ENCODE data around the gene SHANK2.

The SHANK2 gene

DNA sequence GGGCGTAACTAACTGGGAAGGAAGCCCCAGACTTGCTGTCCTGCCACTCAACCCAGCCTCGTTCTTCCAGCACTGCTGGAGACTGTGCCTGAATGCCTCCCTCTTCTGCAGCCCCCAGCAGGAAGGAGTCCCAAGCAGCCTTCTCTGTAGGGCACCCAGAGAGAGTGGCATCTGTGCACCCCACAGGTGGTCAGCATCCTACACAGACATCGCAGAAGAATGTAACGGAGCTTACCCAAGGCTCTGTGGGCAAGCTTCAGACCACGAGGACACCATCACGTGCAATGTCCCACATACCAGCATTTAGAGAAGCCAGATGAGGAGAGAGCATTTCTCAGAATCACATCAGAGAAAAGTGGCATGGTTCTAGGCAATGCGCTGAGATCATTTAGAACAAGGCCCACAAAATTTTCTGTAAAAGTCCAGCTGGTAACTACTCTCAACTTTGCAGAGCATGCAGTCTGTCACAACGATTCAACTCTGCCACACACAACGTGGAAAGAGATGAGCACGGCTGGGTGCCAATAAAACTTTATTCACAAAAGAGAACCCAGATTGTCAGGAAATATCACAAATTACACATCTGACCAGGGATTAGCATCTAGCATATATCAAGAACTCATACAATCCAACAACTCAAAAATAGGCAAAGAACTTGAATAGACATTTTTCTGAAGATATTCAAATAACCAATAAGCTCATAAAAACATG lies 33.4 kb downstream of the SHANK2 start:
- DNase-seq: no peak

DNA sequence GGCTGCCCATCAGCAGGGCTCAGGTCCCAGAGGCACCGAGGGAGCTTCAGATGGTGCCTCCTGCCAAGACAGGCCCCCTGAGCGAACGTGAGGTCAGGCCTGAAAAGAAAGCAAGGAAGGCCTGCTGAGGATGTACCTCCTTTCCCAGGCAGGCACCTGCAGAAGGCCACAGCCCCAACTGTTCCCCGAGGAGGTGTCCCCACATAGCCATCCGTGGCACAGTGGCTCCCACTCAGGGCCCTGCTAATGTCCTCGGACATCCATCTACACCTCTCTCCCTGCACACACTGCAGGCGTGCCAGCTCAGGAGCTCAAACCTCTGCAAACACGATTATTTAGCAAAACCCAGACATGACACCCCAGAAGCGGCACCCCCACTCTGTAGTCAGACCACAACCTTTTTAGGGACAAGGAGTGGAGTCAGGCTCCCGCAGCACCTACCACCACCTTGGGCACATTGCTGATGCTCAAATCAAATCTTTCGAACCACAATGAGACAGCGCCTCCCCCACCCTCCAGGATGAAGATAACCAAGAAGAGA lies 36.9 kb downstream of the SHANK2 start:
- no peak for DNase-seq

GRCh38 chr11:71214553-71215424 lies 37.6 kb downstream of the SHANK2 start:
- DNase-seq: no peak

- no peak for DNase-seq
These were observed 38.5 kb downstream of the SHANK2 start for GRCh38 chr11:71213696-71214552.

DNA sequence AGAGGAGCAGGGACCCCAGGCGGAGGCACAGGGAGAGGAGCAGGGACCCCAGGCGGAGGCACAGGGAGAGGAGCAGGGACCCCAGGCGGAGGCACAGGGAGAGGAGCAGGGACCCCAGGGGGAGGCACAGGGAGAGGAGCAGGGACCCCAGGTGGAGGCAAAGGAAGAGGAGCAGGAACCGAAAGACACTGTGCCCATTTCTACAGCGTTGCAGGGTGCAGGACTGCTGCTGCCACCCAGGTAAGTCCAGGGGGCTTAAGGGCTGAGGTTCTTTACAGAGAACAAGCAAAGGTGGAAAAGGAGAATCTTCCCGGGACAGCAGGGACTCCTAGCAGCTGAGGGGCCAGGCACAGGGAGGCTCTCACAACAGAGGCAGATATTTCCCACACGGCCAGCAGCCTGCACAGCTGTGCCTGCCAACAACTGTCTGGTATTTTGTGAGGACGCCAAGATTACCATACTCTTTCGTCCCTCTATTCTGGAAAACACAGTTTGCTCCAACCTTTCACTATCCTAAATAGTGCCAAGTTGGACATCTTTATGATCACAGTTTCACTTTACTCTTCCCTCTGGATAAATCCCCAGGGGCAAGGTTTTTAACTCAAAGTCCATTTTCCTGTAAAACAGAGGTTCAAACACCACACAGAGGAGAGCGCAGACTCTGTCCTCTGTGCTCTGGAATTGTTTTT lies 39.4 kb downstream of the SHANK2 start:
- no peak for DNase-seq

DNA sequence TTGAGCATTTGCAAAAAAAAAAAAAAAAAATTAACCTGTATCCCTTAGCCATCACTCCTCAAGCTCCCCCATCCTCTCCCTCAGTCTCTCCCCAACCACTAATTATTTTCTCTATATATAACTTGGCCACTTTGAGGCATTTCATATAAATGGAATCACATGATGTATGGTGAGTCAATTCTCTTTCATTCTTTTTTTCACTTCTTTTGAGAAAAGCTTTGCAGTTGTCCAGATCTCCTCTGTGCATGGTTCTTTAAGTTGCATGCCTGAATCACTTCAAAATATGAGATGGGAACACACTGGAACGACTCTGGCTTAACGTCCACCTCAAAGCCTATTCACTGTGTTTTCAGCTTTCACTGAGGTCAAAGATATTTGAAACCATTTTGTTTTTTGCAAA lies 40.7 kb downstream of the SHANK2 start:
- no peak for DNase-seq

DNA sequence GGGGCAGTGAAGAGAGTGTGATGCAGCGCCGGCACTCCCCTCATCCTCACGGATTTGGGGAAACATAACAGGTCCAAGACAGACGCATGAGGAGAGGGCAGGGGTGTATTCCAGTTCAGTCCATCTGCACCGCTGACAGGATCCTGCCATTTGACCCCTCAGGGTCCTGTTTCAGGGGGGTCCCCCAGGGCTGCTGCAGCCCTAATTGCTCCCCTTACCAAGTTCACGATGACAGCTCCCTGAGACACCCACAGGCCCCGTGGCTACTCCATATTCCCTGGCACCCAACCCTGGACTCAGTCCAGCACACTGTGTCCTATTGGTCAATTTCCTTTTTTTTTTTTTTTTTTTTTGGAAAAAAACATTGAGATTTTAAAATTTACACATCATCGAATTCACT lies 41.5 kb downstream of the SHANK2 start:
- no peak for DNase-seq

DNA sequence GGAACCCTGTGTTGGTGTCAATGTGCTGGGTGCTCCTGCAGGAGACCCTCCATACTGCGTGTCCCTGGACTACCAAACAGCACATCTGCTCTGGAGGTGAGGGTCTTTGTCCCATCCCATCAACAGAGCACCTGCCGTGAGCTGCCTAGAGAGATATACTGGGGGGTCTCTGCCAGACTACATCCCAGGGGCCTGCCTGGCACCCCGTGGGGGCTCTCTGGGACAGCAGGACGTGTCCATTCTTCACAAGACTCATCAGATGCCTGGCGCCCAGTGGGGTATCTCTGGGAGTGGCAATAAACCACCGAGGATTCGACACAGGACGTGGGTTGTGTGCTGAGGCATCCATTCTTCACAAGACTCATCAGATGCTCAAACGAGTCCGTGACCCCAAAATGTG lies 42.7 kb downstream of the SHANK2 start:
- no peak for DNase-seq

GRCh38 chr11:71209181-71209580 lies 43.2 kb downstream of the SHANK2 start:
- no peak for DNase-seq

GRCh38 chr11:71208011-71208774 lies 44.2 kb downstream of the SHANK2 start:
- no peak for DNase-seq

- DNase-seq: no peak
These were observed 44.8 kb downstream of the SHANK2 start for GRCh38 chr11:71207563-71207962.

- no peak for DNase-seq
These were observed 46.2 kb downstream of the SHANK2 start for GRCh38 chr11:71206186-71206585.

DNA sequence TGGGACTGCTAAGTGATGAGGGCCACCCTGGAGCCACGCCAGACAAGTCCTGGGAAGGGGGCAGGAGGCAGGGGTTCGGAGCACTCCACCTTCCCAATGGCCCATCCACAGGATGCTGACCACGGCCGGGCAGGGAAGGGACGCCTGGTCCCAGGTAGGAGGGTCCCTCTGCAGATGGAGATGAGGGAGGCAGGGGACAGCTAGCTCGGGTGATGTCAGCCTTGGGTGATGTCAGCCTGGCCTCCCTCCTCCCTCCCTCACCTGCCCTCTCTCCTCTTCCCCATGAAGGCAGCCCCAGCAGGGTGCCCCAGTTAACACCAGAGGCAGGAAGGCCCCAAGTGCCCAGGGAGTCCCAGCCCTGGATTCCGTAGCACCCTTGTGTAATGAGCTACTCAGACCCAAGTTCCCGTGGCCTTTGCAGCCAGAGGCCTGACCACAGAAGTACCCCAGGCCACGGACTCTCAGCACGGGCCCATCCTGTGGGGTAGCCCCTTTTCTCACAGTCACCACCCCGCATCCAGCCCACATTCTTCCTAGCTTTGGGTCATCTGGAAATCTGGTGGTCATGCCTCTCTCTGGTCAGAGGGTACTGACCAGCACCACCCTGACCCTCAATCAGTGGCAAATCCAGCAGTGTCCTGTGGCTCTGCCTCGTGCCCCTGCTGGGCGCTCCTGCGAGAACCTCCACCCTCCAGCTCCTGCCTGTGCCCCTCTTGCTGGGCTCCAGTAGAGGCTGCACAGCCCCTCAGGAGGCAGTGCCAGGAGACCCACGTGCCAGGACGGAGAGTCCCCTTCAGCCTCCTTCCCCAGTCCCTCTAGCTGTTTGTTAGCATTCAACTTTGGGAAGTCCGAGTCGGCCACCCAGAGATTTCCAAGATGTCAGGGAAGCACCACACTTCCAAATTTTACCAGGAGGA lies 47.4 kb downstream of the SHANK2 start:
- no peak for DNase-seq

- DNase-seq: no peak
These were observed 48.1 kb downstream of the SHANK2 start for GRCh38 chr11:71204294-71204693.

DNA sequence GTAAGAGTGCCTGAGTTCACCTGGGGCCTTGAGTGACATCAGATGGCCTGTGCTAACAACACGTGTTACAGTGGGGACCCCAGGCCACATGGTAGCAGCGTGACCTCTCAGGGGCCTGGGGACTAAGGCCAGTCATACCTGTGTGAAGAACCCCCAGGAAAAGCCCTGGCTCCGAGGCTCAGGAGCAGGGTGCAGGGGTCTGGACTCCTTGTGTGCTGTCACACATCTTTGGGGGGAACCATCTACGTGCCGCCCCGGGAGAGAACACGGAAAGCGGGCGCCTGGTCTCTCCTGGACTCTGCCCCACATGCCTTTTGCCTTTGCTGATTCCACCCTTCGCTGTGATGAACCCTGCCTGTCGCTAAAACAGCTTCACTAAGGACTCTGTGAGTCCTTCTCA lies 48.7 kb downstream of the SHANK2 start:
- no peak for DNase-seq

- DNase-seq: no peak
These were observed 49.4 kb downstream of the SHANK2 start for GRCh38 chr11:71202966-71203365.

DNA sequence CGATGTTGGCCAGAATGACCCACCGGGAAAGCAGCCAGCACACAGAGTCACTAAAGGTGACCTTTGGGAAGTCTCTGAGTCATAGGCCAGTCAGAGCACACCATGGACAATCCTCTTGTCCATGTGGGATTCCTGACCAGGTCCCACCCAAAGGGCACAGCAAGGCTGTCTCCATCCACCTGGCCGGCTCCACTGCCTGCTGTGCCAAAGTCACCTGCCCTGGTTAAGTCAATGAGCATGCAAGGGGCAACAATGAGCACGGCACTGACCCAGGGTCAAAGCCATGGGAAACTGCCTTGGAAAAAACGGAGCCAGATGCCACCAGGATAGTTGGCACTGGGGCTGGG lies 49.8 kb downstream of the SHANK2 start:
- no peak for DNase-seq
